Keratinocyte (primary cell): ENCODE results near the gene RNPS1. TPM values are rescaled to one million over a fixed set of nuclear protein-coding genes. Genes with fewer than 3 reads are reported as not detected.

Experiments used
- DNase-seq: peaks from one replicate; pipeline ENCODE4 v3.0.0-alpha.2; 2011; ENCODE audit warnings: low read depth, missing footprints, low spot score
- FAIRE-seq: peaks from 2 replicates; lab custom pipeline; 2011; peaks lifted over from hg19 to GRCh38; lab: Jason Lieb, UNC
- H2AFZ ChIP-seq: 2 replicates; pipeline ENCODE4 v1.6.0; 2012; ENCODE audit warnings: low read length, control low read depth, inconsistent platforms; ENCODE audit not compliant: control insufficient read depth
- H3K27ac ChIP-seq: 2 replicates; pipeline ENCODE4 v1.5.1; 2011; ENCODE audit warnings: low read length; ENCODE audit not compliant: control insufficient read depth, insufficient read depth
- H3K27me3 ChIP-seq: 3 replicates; pipeline ENCODE4 v1.6.0; 2011; ENCODE audit warnings: low read length; ENCODE audit not compliant: control insufficient read depth, insufficient read depth; ENCODE audit errors: extremely low read depth
- H3K36me3 ChIP-seq, 2 experiments: 2 replicates in 1 of 2; 3 replicates in 1 of 2; pipeline ENCODE4 v1.5.1; 2011; ENCODE audit warnings: low read length in 2 of 2, mild to moderate bottlenecking in 1 of 2; ENCODE audit not compliant: control insufficient read depth in 2 of 2, insufficient read depth in 2 of 2; ENCODE audit errors: extremely low read depth in 1 of 2
- H3K4me1 ChIP-seq: 3 replicates; pipeline ENCODE4 v1.5.1; 2011; ENCODE audit warnings: low read length; ENCODE audit not compliant: control insufficient read depth, insufficient read depth; ENCODE audit errors: extremely low read depth
- H3K4me2 ChIP-seq: 3 replicates; pipeline ENCODE4 v1.6.0; 2011; ENCODE audit warnings: low read depth, low read length; ENCODE audit not compliant: control insufficient read depth, insufficient read depth; ENCODE audit errors: extremely low read depth
- H3K4me3 ChIP-seq, 3 experiments: fragments of 200-600 bp in 1 of 3; sonication (generic) in 1 of 3; 2 replicates in 2 of 3; 3 replicates in 1 of 3; pipeline ENCODE4 v1.5.1; 2011 to 2016; ENCODE audit warnings: low read length in 3 of 3, mild to moderate bottlenecking in 3 of 3, control low read depth in 2 of 3, inconsistent platforms in 1 of 3, low read depth in 1 of 3, mixed read lengths in 1 of 3, mixed run types in 1 of 3, moderate library complexity in 1 of 3; ENCODE audit not compliant: control insufficient read depth in 2 of 3, insufficient read depth in 2 of 3; ENCODE audit errors: extremely low read depth in 1 of 3
- H3K79me2 ChIP-seq: 2 replicates; pipeline ENCODE4 v1.6.0; 2012; ENCODE audit warnings: low read length; ENCODE audit not compliant: control insufficient read depth, insufficient read depth
- H3K9ac ChIP-seq: 3 replicates; pipeline ENCODE4 v1.6.0; 2011; ENCODE audit warnings: low read length; ENCODE audit not compliant: control insufficient read depth, insufficient read depth; ENCODE audit errors: extremely low read depth
- H3K9me1 ChIP-seq: 3 replicates; pipeline ENCODE4 v1.6.0; 2011; ENCODE audit warnings: low read length; ENCODE audit not compliant: control insufficient read depth, insufficient read depth; ENCODE audit errors: extremely low read depth
- H3K9me3 ChIP-seq: 2 replicates; pipeline ENCODE4 v1.5.1; 2012; ENCODE audit warnings: low read depth, low read length; ENCODE audit not compliant: control insufficient read depth
- H4K20me1 ChIP-seq: 3 replicates; pipeline ENCODE4 v1.6.0; 2011; ENCODE audit warnings: low read length; ENCODE audit not compliant: control insufficient read depth, insufficient read depth; ENCODE audit errors: extremely low read depth
- CTCF ChIP-seq, 3 experiments: IDR thresholded peaks in 1 of 3; conservative IDR thresholded peaks in 1 of 3; optimal IDR thresholded peaks in 1 of 3; 2 replicates in 2 of 3; 3 replicates in 1 of 3; pipeline versions ENCODE3 to v1.5.1; 2011; ENCODE audit warnings: low read length in 3 of 3, mild to moderate bottlenecking in 3 of 3, moderate library complexity in 2 of 3, control low read depth in 1 of 3, inconsistent platforms in 1 of 3; ENCODE audit not compliant: insufficient read depth in 2 of 3; ENCODE audit errors: extremely low read depth in 1 of 3
- EZH2 ChIP-seq: IDR thresholded peaks from one replicate; pipeline ENCODE4 v1.6.1; 2012; ENCODE audit warnings: inconsistent platforms, mild to moderate bottlenecking, low read length, moderate library complexity
- dilution Hi-C: fragments of 300-500 bp; cut with MboI; formaldehyde crosslinking; loops from one replicate; pipeline ENCODE4 v1.7.0; 2020; ENCODE audit warnings: low sequenced_read_pairs; ENCODE audit not compliant: extremely low pct_ligation_motif_present
- polyA plus RNA-seq, 5 experiments: library from polyadenylated mRNA; depleted of rRNA in 3 of 5; stranded (reverse) in 3 of 5; stranded (forward) in 1 of 5; unstranded in 1 of 5; fragments of >200 nt; gene quantifications; 1 replicate in 1 of 5; 2 replicates in 3 of 5; 3 replicates in 1 of 5; pipeline versions ENCODE4 v1.2.1 to v1.2.3, GENCODE V29; 2011 to 2012; ENCODE audit warnings: missing spikeins in 2 of 5, low read depth in 1 of 5, low replicate concordance in 1 of 5

The RNPS1 gene
- polyA plus RNA-seq, 1 donor (not counting 4 experiments of a cell fraction or from before 2014, with no cell fraction given): 89.4 TPM

DNA sequence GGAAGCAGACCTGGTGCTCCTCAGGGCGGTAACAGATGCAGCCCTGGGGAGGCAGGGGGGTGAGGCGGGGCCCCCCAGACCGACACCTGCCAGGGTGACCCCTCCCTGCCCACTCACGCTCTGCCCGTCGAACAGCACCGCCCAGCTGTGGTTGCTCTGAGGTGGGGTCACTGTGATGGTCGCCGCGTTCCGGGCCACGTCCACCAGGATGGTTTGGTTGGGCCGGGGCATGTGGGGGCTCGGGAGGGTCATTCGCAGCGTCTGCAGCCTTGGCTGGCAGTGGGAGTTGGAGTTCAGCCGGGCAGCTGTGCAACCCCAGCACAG, 58.0 kb downstream of the RNPS1 start:
- Histone ChIP-seq H3K4me3 (no peak overlapping the region), H3K27me3 (no peaks in the 10 kb centered on the region), H3K4me1 (peaks cover 17% of the 10 kb centered on the region), H3K36me3 (peaks cover 12 to 26% of the 10 kb centered on the region in 2 experiments), H3K9me3 (no peaks in the 10 kb centered on the region), H3K27ac (no peak overlapping the region), H3K9me1 (no peaks in the 10 kb centered on the region), H3K9ac (no peak overlapping the region), H2AFZ (no peak overlapping the region), H3K4me2 (no peak overlapping the region), H3K79me2 (peaks cover 26% of the 10 kb centered on the region), H4K20me1 (no peaks in the 10 kb centered on the region)
- FAIRE-seq: no peak
- dilution Hi-C loops: no loop called here
- TF ChIP-seq CTCF (optimal IDR thresholded peaks at IDR 0.05 in 1 of 3, IDR thresholded peaks at IDR 0.05 in 1 of 3, conservative IDR thresholded peaks at IDR 0.05 in 1 of 3; ENCODE audit: extremely low read depth in 1 of 3, insufficient read depth in 2 of 3, low read length in 3 of 3) (no peak), EZH2 (no peak)
- no peak for DNase-seq

DNA sequence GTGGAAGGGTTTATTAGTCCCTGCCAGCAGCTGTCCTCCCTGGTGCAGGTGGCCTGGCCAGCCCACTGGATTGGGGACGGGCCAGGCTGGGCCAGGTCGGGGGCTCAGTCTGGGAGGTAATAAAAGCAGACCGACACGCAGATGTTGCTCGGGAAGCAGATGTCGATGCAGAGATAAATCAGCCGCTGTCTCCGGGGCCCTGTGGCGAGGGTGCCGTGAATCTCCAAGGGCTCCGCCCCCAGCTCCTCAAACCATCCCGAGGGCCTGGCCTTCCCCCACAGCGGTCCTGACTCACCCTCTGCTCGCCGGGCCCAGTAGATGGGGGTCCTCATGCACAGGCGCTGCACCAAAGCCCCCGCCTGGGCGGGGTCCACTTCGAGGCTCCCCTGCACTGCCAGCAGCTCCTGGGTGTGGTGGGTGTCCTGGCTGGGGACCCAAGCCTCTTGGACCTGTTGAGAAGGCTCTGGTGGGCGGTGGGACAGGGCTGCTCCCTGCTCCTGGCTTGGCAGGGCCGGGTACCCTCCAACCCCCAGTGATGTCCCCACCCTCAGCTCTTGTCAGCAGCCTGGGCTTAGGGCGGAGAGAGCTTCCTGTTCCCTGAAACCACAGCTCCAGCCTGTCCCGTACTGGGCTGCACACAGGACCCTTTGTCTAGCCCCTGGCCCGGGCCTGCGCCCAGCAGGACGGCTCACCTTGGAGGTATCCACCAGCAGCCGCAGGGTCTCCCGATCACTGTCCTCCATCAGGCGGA, 58.5 kb downstream of the RNPS1 start:
- Histone ChIP-seq H3K9me3 (no peaks in the 10 kb centered on the region), H3K27me3 (no peaks in the 10 kb centered on the region), H3K9me1 (no peaks in the 10 kb centered on the region), H3K27ac (no peak overlapping the region), H3K9ac (no peak overlapping the region), H3K4me1 (peaks cover 23% of the 10 kb centered on the region), H2AFZ (no peak overlapping the region), H3K4me3 (no peak overlapping the region), H3K4me2 (no peak overlapping the region), H3K79me2 (peaks cover 26% of the 10 kb centered on the region), H3K36me3 (peaks cover 12 to 26% of the 10 kb centered on the region in 2 experiments), H4K20me1 (no peaks in the 10 kb centered on the region)
- dilution Hi-C loops: no loop called here
- TF ChIP-seq CTCF (optimal IDR thresholded peaks at IDR 0.05 in 1 of 3, IDR thresholded peaks at IDR 0.05 in 1 of 3, conservative IDR thresholded peaks at IDR 0.05 in 1 of 3; ENCODE audit: extremely low read depth in 1 of 3, insufficient read depth in 2 of 3, low read length in 3 of 3) (no peak), EZH2 (no peak)
- DNase-seq (no peak), FAIRE-seq (no peak)
